ENCODE data around the gene TEAD1.

GRCh38 chr11:12826441-12826840, 152.2 kb downstream of the TEAD1 start:
- no peak for TF ChIP-seq CTCF (conservative IDR thresholded peaks at IDR 0.05)
- TF ChIP-seq EZH2 (IDR thresholded peaks at IDR 0.05; ENCODE audit: low read depth) = no peak
